Measurements from ENCODE around the gene DNAJC6.
A peak's percentile ranks its signal among the peaks of the same experiment; 100 is the strongest.

DNA sequence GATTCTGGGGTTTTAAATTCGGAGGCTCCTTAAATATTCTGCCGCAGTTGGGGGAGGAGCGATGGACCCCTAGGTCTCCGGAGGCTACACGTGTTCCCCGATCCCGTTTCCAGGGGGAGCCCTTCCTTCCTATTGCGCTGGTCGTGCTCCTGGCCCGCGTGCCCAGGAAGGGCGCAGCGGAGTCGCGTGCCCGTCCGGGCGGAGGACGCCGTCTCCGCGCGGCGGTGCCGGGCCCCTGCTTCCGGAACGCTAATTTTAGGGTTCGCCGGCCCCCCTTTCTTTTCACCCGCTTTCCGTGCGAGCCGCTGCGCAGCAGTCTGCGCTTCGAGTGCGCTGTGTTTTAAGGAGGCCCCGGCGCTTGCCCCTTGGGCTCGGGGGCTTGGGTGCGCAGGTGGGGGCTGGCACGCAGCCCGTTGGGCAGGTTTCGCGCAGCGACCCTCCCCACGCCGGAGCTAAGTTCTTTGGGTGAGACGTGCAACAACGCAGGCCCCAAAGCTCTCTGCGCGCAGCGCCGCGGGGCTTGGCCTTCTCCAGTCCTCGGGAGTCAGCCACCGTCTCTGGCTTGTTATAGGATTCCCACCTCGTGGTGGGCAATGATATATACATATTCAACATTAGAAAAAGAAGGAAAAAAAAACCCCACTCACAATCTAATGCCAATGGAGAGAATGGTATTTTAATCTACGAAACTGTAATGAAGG lies 43.5 kb upstream of the DNAJC6 start:
- TF ChIP-seq, protein P1, sequence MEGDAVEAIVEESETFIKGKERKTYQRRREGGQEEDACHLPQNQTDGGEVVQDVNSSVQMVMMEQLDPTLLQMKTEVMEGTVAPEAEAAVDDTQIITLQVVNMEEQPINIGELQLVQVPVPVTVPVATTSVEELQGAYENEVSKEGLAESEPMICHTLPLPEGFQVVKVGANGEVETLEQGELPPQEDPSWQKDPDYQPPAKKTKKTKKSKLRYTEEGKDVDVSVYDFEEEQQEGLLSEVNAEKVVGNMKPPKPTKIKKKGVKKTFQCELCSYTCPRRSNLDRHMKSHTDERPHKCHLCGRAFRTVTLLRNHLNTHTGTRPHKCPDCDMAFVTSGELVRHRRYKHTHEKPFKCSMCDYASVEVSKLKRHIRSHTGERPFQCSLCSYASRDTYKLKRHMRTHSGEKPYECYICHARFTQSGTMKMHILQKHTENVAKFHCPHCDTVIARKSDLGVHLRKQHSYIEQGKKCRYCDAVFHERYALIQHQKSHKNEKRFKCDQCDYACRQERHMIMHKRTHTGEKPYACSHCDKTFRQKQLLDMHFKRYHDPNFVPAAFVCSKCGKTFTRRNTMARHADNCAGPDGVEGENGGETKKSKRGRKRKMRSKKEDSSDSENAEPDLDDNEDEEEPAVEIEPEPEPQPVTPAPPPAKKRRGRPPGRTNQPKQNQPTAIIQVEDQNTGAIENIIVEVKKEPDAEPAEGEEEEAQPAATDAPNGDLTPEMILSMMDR (IDR thresholded peaks at IDR 0.05), result peak in 2 of 4 donors; percentile 21 to 29
- TF ChIP-seq POLR2A (IDR thresholded peaks at IDR 0.05), result no peak
